Sigmoid colon (tissue), 7 donors: Measurements from ENCODE around the gene GABBR1. TPM values are rescaled to one million over a fixed set of nuclear protein-coding genes. Genes with fewer than 3 reads are reported as not detected.

Source experiments
- DNase-seq: peaks from one replicate; pipeline ENCODE4 v3.0.0-alpha.2; 2019
- H3K27ac ChIP-seq, 4 donors: fragments of 200-600 bp; sonication (generic); one replicate each; pipeline ENCODE4 v1.5.1; 2016 to 2019; ENCODE audit warnings: mild to moderate bottlenecking in 1 of 4
- H3K27me3 ChIP-seq, 3 donors: fragments of 200-600 bp; sonication (generic); one replicate each; pipeline ENCODE4 v1.5.1; 2019; ENCODE audit warnings: mild to moderate bottlenecking in 1 of 3
- H3K36me3 ChIP-seq, 4 donors: fragments of 200-600 bp; sonication (generic); one replicate each; pipeline ENCODE4 v1.5.1; 2016 to 2019
- H3K4me1 ChIP-seq, 4 donors: fragments of 200-600 bp; sonication (generic); one replicate each; pipeline ENCODE4 v1.5.1; 2017 to 2019
- H3K4me3 ChIP-seq, 4 donors: fragments of 200-600 bp; sonication (generic); one replicate each; pipeline ENCODE4 v1.5.1; 2017 to 2019; ENCODE audit warnings: mild to moderate bottlenecking in 2 of 4, moderate library complexity in 1 of 4
- H3K9me3 ChIP-seq, 4 donors: fragments of 200-600 bp in 3 of 4; sonication (generic) in 3 of 4; one replicate each; pipeline versions ENCODE4 v1.5.1 to v1.6.1; 2013 to 2019
- CTCF ChIP-seq, 4 experiments: fragments of 450-650 bp in 3 of 4; fragments of 200-600 bp in 1 of 4; IDR thresholded peaks; one replicate each; pipeline ENCODE4 v1.5.1; 2016 to 2019; ENCODE audit warnings: antibody characterized with exemption in 4 of 4, mild to moderate bottlenecking in 3 of 4, moderate library complexity in 2 of 4
- EP300 ChIP-seq, 4 donors: sonication (generic); formaldehyde crosslinking; IDR thresholded peaks; one replicate each; pipeline ENCODE4 v1.6.1; 2017; ENCODE audit warnings: antibody characterized with exemption in 4 of 4
- POLR2A ChIP-seq, 2 donors: fragments of 450-650 bp; IDR thresholded peaks; one replicate each; pipeline ENCODE4 v1.6.1; 2016; ENCODE audit warnings: antibody characterized with exemption in 2 of 2, mild to moderate bottlenecking in 2 of 2, moderate library complexity in 2 of 2
- POLR2AphosphoS5 ChIP-seq, 4 donors: sonication (generic); formaldehyde crosslinking; IDR thresholded peaks; one replicate each; pipeline ENCODE4 v1.6.1; 2017; ENCODE audit warnings: antibody characterized with exemption in 4 of 4
- WGBS, 2 donors: extraction: QIAGEN DNeasy Blood & Tissue Kit; methylation state at CpG; one replicate each; pipeline ENCODE4 v1.1.7; 2013; 5-methylcytosine and 5-hydroxymethylcytosine counted together
- intact Hi-C: fragments of 100-400 bp; cut with DNase I; formaldehyde crosslinking; loops from one replicate; pipeline ENCODE4 v1.15.1; 2023
- polyA plus RNA-seq, 3 donors: library from polyadenylated mRNA; stranded (reverse); fragments of 200-250 nt; gene quantifications; one replicate each; pipeline ENCODE4 v1.2.3, GENCODE V29; 2013
- total RNA-seq, 4 donors: library from RNA; depleted of rRNA; stranded (reverse); fragments of >200 nt; gene quantifications; one replicate each; pipeline ENCODE4 v1.1.0, GENCODE V29; 2016
- donor health status: healthy with polysubstance abuse.
- donor health status: Bipolar disorder and iron deficiency.
- donor health status: healthy.

GABBR1 gene
- total and polyA plus RNA-seq, 7 donors = 0.92 to 73.9 (median 26.5) TPM

GRCh38 chr6:29597184-29597583 is 35.8 kb downstream of the GABBR1 start:
- no peaks in the 10 kb centered on the region for H3K9me3 ChIP-seq
- no peak for TF ChIP-seq POLR2AphosphoS5 (IDR thresholded peaks at IDR 0.05)
- no peak overlapping the region for H3K4me3 ChIP-seq
- no peak for DNase-seq
- no peak overlapping the region for H3K27ac ChIP-seq
- 85 to 87% methylated on average over 2 of the region's 2 CpGs for WGBS, 2 donors
- no peaks in the 10 kb centered on the region for H3K27me3 ChIP-seq
- intact Hi-C loops = no loop called here
- peaks cover 0 to 8% (median 5%) of the 10 kb centered on the region in 4 donors for H3K4me1 ChIP-seq
- H3K36me3 ChIP-seq = peaks cover 0 to 6% (median 0%) of the 10 kb centered on the region in 4 donors

- Histone ChIP-seq H3K4me1 (peaks cover 0 to 8% (median 5%) of the 10 kb centered on the region in 4 donors), H3K36me3 (no peaks in the 10 kb centered on the region), H3K4me3 (no peak overlapping the region), H3K9me3 (no peaks in the 10 kb centered on the region), H3K27ac (no peak overlapping the region), H3K27me3 (no peaks in the 10 kb centered on the region)
- DNase-seq = no peak
- TF ChIP-seq EP300 (IDR thresholded peaks at IDR 0.05) (no peak), POLR2AphosphoS5 (IDR thresholded peaks at IDR 0.05) (no peak), POLR2A (IDR thresholded peaks at IDR 0.05) (no peak), CTCF (IDR thresholded peaks at IDR 0.05) (no peak)
- 89 to 90% methylated on average over 6 of the region's 6 CpGs for WGBS, 2 donors
- intact Hi-C loops = no loop called here
Observed at GRCh38 chr6:29596381-29596900, 36.5 kb downstream of the GABBR1 start.

GRCh38 chr6:29593199-29593855 is 39.7 kb downstream of the GABBR1 start:
- 17 to 32% methylated on average over 4 of the region's 4 CpGs for WGBS, 2 donors
- peaks cover 0 to 8% (median 5%) of the 10 kb centered on the region in 4 donors for H3K4me1 ChIP-seq
- H3K9me3 ChIP-seq = no peaks in the 10 kb centered on the region
- peaks cover 0 to 4% (median 0%) of the 10 kb centered on the region in 3 donors for H3K27me3 ChIP-seq
- DNase-seq = no peak
- no peaks in the 10 kb centered on the region for H3K36me3 ChIP-seq
- TF ChIP-seq POLR2A (IDR thresholded peaks at IDR 0.05) (no peak), POLR2AphosphoS5 (IDR thresholded peaks at IDR 0.05) (no peak)
- H3K27ac ChIP-seq = no peak overlapping the region
- intact Hi-C loops = no loop called here
- H3K4me3 ChIP-seq = no peak overlapping the region

GRCh38 chr6:29591677-29592076 is 41.3 kb downstream of the GABBR1 start:
- DNase-seq = no peak
- H3K27me3 ChIP-seq = peaks cover 0 to 4% (median 0%) of the 10 kb centered on the region in 3 donors
- TF ChIP-seq POLR2A (IDR thresholded peaks at IDR 0.05) = no peak
- TF ChIP-seq EP300 (IDR thresholded peaks at IDR 0.05) = no peak
- TF ChIP-seq CTCF (IDR thresholded peaks at IDR 0.05) = no peak
- TF ChIP-seq POLR2AphosphoS5 (IDR thresholded peaks at IDR 0.05) = no peak
- no peaks in the 10 kb centered on the region for H3K36me3 ChIP-seq
- intact Hi-C loops = no loop called here
- H3K4me3 ChIP-seq = no peak overlapping the region
- no peak overlapping the region for H3K27ac ChIP-seq
- WGBS, 2 donors = 84 to 87% methylated on average over 2 of the region's 2 CpGs
- no peaks in the 10 kb centered on the region for H3K9me3 ChIP-seq
- peaks cover 0 to 8% (median 5%) of the 10 kb centered on the region in 4 donors for H3K4me1 ChIP-seq

GRCh38 chr6:29590218-29590808 is 42.7 kb downstream of the GABBR1 start:
- peaks cover 0 to 4% (median 0%) of the 10 kb centered on the region in 3 donors for H3K27me3 ChIP-seq
- H3K4me3 ChIP-seq = no peak overlapping the region
- intact Hi-C loops = no loop called here
- no peaks in the 10 kb centered on the region for H3K36me3 ChIP-seq
- H3K27ac ChIP-seq = no peak overlapping the region
- WGBS, 2 donors = 75 to 87% methylated on average over 4 of the region's 4 CpGs
- H3K4me1 ChIP-seq = peaks cover 0 to 8% (median 5%) of the 10 kb centered on the region in 4 donors
- no peak for TF ChIP-seq POLR2AphosphoS5 (IDR thresholded peaks at IDR 0.05)
- TF ChIP-seq EP300 (IDR thresholded peaks at IDR 0.05) = no peak
- no peak for TF ChIP-seq POLR2A (IDR thresholded peaks at IDR 0.05)
- no peak for TF ChIP-seq CTCF (IDR thresholded peaks at IDR 0.05)
- no peak for DNase-seq
- H3K9me3 ChIP-seq = no peaks in the 10 kb centered on the region
